Fibroblast of mammary gland (primary cell): ENCODE data around the gene GCH1.
"Not testable (repeated sequence)": the region's sequence is repeated elsewhere in the genome, so short reads cannot be mapped to it uniquely, and the experiment has no call there.

Experiments used
- DNase-seq: peaks from one replicate; pipeline ENCODE4 v3.0.0-alpha.2; 2010; ENCODE audit warnings: low read depth
- H3K4me3 ChIP-seq: 2 replicates; pipeline ENCODE4 v1.5.1; 2011; ENCODE audit warnings: low read depth, mild to moderate bottlenecking, low read length, moderate library complexity; ENCODE audit not compliant: control insufficient read depth
- TF ChIP-seq, protein P1 (sequence below): conservative IDR thresholded peaks from 2 replicates; pipeline ENCODE4 v1.5.1; 2011; ENCODE audit warnings: low read depth, low read length, inconsistent platforms; ENCODE audit not compliant: control insufficient read depth, insufficient read depth

Gene GCH1

DNA sequence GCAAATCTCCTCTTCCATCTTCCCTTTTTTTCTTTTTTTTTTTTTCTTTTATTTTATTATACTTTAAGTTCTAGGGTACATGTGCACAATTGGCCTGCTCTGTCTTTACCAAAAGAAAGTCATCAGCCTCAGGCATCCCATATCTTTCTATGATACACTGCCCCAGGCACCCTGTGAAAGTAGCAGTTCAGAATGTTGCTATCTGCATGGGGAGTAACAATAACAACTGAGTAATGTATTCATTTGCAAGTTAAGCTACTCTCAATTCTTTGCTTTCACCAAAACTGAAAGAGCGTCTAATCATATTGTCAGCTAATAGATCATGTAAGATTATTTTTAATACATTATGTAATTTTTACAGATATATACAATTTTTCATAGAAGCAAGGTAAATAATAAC is 13.5 kb upstream of the GCH1 start:
- no peak overlapping the region for H3K4me3 ChIP-seq
- DNase-seq, result no peak
- TF ChIP-seq, protein P1, sequence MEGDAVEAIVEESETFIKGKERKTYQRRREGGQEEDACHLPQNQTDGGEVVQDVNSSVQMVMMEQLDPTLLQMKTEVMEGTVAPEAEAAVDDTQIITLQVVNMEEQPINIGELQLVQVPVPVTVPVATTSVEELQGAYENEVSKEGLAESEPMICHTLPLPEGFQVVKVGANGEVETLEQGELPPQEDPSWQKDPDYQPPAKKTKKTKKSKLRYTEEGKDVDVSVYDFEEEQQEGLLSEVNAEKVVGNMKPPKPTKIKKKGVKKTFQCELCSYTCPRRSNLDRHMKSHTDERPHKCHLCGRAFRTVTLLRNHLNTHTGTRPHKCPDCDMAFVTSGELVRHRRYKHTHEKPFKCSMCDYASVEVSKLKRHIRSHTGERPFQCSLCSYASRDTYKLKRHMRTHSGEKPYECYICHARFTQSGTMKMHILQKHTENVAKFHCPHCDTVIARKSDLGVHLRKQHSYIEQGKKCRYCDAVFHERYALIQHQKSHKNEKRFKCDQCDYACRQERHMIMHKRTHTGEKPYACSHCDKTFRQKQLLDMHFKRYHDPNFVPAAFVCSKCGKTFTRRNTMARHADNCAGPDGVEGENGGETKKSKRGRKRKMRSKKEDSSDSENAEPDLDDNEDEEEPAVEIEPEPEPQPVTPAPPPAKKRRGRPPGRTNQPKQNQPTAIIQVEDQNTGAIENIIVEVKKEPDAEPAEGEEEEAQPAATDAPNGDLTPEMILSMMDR, result no peak

GRCh38 chr14:54909817-54910558 is 7.4 kb upstream of the GCH1 start:
- TF ChIP-seq, protein P1, result no peak
- H3K4me3 ChIP-seq, result no peak overlapping the region
- DNase-seq, result no peak

DNA sequence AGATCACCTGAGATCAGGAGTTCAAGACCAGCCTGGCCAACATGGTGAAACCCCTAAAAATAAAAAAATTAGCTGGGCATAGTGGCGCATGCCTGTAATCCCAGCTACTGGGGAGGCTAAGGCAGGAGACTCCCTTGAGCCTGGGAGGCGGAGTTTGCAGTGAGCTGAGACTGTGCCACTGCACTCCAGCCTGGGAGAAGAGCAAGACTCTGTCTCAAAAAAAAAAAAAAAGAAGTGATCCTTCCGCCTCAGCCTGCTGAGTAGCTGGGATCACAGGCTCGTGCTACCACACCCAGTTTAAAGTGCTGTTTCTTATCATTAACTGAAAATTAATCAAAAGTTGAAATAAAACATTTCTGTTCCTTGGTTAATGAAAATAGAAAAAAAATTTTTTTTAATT is 6.3 kb upstream of the GCH1 start:
- H3K4me3 ChIP-seq, DNase-seq: not testable (repeated sequence)

DNA sequence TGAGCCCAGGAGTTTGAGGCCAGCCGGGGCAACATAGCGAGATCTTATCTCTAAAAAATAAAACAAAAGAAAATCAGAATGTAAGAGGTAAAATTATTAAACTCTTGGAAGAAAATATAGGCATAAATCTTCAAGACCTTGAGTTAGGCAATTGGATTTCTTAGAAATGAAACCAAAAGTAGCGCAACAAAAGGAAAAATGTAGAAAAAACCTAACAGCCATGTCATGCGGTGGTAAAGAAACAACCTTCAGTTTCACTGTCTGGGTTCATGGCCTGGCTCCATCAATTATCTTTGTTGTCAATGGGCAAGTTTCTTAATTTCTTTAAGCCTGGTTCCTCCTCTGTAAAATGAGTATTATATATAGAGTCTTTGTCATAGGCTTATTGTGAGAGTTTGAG is 5.6 kb upstream of the GCH1 start:
- TF ChIP-seq, protein P1, result no peak
- no peak overlapping the region for H3K4me3 ChIP-seq
- no peak for DNase-seq

- TF ChIP-seq, protein P1, result no peak
- H3K4me3 ChIP-seq, result no peak overlapping the region
- DNase-seq, result no peak
Observed at GRCh38 chr14:54906075-54906474, 3.4 kb upstream of the GCH1 start.

DNA sequence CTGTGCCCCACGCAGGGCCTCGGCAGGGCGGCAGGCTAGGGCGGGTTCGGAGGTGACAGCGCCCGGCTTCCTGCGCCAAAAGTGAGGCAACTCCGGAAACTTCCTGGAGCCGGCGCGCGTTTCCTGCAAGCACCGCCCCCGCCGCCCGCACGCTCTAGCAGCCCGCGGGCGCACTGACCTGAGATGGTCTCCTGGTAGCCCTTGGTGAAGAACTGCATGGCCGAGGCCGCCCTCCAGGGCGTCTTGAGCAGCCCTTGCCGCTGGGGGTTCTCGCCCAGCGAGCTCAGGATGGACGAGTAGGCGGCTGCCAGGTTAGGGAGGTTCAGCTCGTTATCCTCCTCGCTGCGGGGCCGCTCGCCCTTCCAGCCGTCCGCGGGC is 494 bp downstream of the GCH1 start:
- TF ChIP-seq, protein P1, result no peak
- DNase-seq, result peak; percentile 31
- H3K4me3 ChIP-seq, result peak overlapping the region; percentile 70

GRCh38 chr14:54901380-54902142 is 1.1 kb downstream of the GCH1 start:
- TF ChIP-seq, protein P1, result no peak
- DNase-seq, result no peak
- peak overlapping the region; percentile 70 for H3K4me3 ChIP-seq
